AML-193 (cell line): ENCODE data around the gene LTBP4.

Experiments used
- DNase-seq, 2 experiments: peaks; one replicate each; lab custom pipeline; 2025; lab: John Stamatoyannopoulos, UW

LTBP4 gene

DNA sequence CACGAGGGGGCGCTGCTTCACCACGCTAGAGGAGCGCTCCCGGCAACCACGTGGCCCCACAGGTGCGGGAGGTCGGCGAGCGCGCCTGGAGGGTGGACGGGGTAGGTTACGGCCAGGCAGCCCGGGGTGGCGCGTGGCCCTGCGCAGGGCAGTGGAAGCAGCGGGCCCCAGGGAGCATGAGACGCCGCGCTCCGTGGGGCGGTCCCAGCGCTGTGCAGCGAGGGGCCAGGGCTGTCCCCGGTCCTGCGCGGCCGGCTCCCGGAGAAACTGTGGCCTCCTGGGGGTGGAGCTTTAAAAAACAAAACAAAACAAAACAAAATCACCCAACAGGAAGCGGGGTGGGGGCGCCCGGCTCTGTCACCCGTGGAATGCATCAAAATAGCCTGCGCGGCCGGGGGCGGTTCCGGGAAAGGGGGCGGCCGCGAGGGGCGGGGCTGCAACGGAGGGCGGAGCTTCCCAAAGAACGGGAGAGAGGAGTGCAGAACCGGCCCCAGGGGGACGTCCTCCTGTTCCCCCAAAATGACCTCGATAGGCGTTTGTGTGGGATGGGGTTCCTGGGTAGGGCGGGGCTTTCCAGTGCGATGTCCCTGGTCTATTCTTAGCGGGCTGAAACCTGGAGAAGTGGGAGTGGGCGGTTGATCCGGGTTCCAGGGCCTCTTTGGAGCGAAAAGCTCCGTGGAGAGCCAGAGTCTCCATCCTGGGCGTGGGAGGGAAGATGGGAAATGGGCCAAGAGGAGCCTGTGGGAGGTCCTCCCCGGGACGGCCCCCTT lies 61.9 kb downstream of the LTBP4 start:
- peak; percentile 58 to 61 for DNase-seq

- no peak for DNase-seq
Observed at GRCh38 chr19:40663695-40664692, 62.8 kb downstream of the LTBP4 start.

DNA sequence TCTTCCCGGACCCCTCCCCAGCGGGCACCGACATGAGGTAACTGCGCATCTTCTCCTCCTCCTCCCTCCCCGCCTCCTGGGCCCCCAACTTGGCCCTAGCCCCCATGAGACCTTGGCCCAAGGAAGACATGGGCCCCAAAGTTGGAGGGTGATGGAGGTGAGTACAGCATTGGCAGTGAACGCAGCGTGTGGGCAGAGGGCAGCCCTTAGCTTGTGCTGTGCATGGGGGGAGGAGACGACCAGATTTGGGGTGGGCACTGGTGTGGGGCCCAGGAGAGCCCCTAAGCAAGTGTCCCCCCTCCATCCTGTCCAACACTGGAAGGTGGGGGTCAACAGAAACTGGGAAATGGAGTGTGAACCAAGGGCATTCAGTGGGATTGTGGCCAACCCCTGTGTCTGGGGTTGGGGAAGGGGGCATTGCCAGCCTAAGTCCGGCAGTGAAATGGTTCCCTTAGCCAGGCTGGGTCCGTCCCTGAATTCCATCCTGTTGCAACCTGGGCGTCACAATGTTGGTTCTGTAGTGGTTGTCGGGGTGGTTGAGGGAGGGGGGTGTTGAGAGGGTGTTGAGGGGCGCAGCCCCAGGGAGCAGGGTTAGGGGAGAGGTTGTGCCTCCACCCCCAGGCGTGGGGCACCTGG lies 65.8 kb downstream of the LTBP4 start:
- no peak for DNase-seq

DNA sequence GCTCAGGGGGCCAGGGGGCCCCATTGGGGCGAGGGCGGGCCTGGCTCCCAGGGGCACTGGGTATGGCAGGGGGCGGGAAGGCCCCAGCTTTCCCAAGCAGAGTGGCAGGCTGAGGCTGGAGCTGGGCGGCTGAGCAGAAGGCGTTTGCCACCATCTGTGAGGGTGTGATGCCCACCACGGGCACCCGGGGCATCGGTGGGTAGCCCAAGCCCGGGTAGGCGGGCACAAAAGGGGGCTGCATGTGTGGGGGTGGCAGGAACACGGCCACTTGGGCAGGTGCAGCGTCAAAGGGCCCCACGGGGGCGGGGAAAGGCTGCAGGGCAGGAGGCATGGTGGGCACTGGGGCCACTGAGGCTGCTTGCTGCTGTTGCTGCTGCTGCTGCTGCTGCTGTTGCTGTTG lies 66.4 kb downstream of the LTBP4 start:
- DNase-seq: no peak

DNA sequence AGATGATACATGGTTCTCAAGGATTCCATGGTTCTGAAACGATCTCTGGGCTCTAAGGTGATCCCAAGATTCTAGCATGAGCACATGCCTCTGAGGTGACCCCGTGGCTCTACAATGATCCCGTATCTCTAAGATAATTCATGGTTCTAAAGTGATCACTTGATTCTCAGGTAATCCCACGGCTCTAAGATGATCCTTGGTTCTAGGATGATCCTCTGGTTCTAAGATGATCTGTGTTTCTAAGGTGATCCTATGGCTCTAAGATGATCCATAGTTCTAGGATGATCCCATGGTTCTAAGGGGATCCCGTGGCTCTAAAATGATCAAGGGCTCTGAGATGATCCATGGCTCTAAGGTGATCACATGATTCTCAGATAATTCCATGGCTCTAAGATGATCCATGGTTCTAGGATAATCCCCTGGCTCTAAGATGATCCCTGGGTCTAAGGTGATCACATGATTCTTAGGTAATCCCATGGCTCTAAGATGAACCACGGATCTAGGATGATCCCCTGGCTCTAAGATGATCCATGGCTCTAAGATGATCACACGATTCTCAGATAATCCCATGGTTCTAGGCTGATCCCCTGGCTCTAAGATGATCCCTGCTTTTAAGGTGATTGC lies 67.9 kb downstream of the LTBP4 start:
- DNase-seq: no peak

DNA sequence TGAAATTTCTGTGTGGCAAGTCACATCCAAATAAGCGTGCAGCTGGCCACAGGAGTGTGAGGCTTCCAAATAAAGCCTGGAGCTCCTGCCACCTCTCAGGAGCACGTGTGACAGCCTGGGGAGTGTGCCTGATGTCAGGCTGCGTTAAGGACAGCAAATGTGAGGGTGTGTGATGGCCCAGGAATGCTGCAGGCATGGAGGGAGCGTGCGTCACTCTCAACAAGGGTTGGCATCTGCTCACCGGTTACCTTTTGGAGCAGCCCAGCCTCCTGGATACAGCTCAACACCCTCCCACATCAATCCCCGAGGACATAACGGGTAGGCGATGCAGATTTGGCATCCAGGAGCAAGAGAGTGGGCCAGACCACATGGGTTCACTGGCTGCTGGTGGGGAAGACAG lies 70.2 kb downstream of the LTBP4 start:
- DNase-seq: no peak

GRCh38 chr19:40672038-40672437 lies 70.9 kb downstream of the LTBP4 start:
- DNase-seq: no peak

- no peak for DNase-seq
Observed at GRCh38 chr19:40672573-40673299, 71.6 kb downstream of the LTBP4 start.

DNA sequence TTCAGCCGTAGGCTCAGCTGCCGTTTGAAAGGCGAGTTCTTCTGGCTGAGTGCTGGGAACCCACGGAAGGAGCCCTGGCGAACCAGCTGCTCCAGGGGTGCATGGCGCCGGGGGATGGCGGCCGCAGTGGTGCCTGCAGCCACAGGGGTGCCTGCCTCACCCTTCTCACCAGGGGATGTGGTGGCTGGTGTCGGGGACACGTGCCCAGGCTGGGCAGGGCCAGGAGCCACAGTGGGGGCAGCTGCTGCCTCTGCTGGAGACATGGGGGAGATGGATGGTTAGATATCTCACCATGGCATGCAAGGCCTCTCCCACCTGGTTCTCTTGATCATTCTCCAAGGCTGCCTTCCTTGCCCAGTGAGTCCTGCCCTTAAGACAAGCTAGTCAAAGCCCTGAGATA lies 72.2 kb downstream of the LTBP4 start:
- DNase-seq: no peak

DNA sequence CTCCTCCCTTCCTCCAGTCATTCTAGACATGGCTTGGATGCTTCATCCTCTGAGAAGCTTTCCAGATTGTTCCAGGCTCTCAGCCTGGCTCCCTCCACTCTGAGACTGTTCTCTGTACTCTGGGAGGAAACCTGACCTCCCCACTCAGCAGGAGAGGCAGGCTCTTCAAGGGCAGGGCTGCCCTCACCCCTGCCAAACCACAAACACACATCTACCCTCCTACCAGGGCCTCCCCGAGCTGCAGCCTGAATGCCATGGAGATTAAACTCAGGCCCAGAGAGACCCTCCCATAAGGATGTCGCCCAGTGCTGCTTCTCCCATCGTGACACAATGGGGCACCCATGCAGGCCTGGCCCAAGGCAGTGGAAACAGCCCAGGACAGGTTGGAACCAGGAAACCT lies 73.1 kb downstream of the LTBP4 start:
- no peak for DNase-seq

DNA sequence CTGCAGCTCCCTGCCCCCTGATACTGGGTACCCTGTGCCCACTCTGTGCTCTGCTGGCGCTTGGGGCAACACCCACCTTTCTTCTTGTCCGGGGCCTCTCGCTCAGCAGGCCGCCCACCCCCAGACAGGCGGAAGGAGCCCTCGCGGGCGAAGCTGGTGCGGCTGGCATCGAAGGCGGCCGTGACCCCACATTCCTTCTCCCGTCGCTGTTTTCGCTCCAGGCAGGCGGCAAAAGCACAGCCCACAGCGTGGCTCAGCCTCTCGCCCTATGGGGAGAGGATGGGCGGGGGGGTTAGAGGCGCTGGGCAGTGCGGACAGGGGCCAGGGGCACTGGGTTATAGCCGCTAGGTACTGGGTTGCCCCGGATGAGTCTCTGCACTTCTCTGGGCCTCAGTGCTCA lies 76.0 kb downstream of the LTBP4 start:
- no peak for DNase-seq
